SK-N-SH treated with all-trans-retinoic acid at 6 μM for 48 hours (cell line): Measurements from ENCODE around the gene PPP2R3B.

Source experiments
- ATAC-seq: fragments of 200-7000 bp; cut with Tn5 transposase; 3 replicates; pipeline ENCODE4 v1.9.1; 2020; ENCODE audit warnings: mild to moderate bottlenecking, moderate library complexity
- ARNTL ChIP-seq: fragments of 450-650 bp; formaldehyde crosslinking; IDR thresholded peaks from 2 replicates; pipeline ENCODE4 v1.5.0; 2020; ENCODE audit warnings: low read depth, mild to moderate bottlenecking, moderate library complexity, borderline replicate concordance
- BACH2 ChIP-seq: fragments of 250-450 bp; sonication (Bioruptor Pico); IDR thresholded peaks from 2 replicates; pipeline ENCODE4 v1.9.0; 2021; ENCODE audit warnings: mild to moderate bottlenecking, borderline replicate concordance
- CREB5 ChIP-seq: fragments of 250-450 bp; sonication (Bioruptor Pico); IDR thresholded peaks from 2 replicates; pipeline ENCODE4 v1.5.1; 2020; ENCODE audit warnings: low read depth, mild to moderate bottlenecking, moderate library complexity
- CSRNP3 ChIP-seq: fragments of 250-450 bp; sonication (Bioruptor Pico); IDR thresholded peaks from 2 replicates; pipeline ENCODE4 v1.5.1; 2021; ENCODE audit warnings: mild to moderate bottlenecking, moderate library complexity
- ESRRG ChIP-seq: fragments of 250-450 bp; sonication (Bioruptor Pico); IDR thresholded peaks from 2 replicates; pipeline ENCODE4 v1.6.1; 2021; ENCODE audit warnings: mild to moderate bottlenecking
- GLIS3 ChIP-seq: fragments of 250-450 bp; sonication (Bioruptor Pico); IDR thresholded peaks from 2 replicates; pipeline ENCODE4 v1.5.0; 2020; ENCODE audit warnings: mild to moderate bottlenecking, moderate library complexity
- ISL1 ChIP-seq: fragments of 250-450 bp; sonication (Bioruptor Pico); IDR thresholded peaks from 2 replicates; pipeline ENCODE4 v2.1.2; 2022; ENCODE audit warnings: mild to moderate bottlenecking, moderate library complexity
- OSR1 ChIP-seq: fragments of 250-450 bp; sonication (Bioruptor Pico); IDR thresholded peaks from 2 replicates; pipeline ENCODE4 v1.8.0; 2022; ENCODE audit warnings: moderate library complexity, mild to moderate bottlenecking, inconsistent platforms
- POU6F1 ChIP-seq: fragments of 250-450 bp; sonication (Bioruptor Pico); IDR thresholded peaks from 2 replicates; pipeline ENCODE4 v1.8.0; 2021; ENCODE audit warnings: low read depth, mild to moderate bottlenecking, moderate library complexity, borderline replicate concordance
- PPARA ChIP-seq: fragments of 250-450 bp; sonication (Bioruptor Pico); IDR thresholded peaks from 2 replicates; pipeline ENCODE4 v1.5.0; 2020; ENCODE audit warnings: mild to moderate bottlenecking, borderline replicate concordance
- SNAI2 ChIP-seq: fragments of 250-450 bp; sonication (Bioruptor Pico); IDR thresholded peaks from 2 replicates; pipeline ENCODE4 v1.5.0; 2020; ENCODE audit warnings: mild to moderate bottlenecking, moderate library complexity
- TCF4 ChIP-seq: fragments of 250-450 bp; sonication (Bioruptor Pico); IDR thresholded peaks from 2 replicates; pipeline ENCODE4 v1.8.0; 2021; ENCODE audit warnings: mild to moderate bottlenecking, moderate library complexity, borderline replicate concordance
- TOX ChIP-seq: fragments of 250-450 bp; sonication (Bioruptor Pico); IDR thresholded peaks from 2 replicates; pipeline ENCODE4 v1.8.0; 2021; ENCODE audit warnings: mild to moderate bottlenecking, moderate library complexity, borderline replicate concordance
- ZC3H10 ChIP-seq: fragments of 250-450 bp; sonication (Bioruptor Pico); IDR thresholded peaks from 2 replicates; pipeline ENCODE4 v1.5.1; 2021; ENCODE audit warnings: mild to moderate bottlenecking, moderate library complexity
- ZFP3 ChIP-seq: fragments of 250-450 bp; sonication (Bioruptor Pico); IDR thresholded peaks from 2 replicates; pipeline ENCODE4 v1.5.0; 2020; ENCODE audit warnings: mild to moderate bottlenecking, moderate library complexity
- ZFP30 ChIP-seq: fragments of 450-650 bp; formaldehyde crosslinking; IDR thresholded peaks from 2 replicates; pipeline ENCODE4 v1.5.0; 2022; ENCODE audit warnings: mild to moderate bottlenecking, moderate library complexity
- ZNF565 ChIP-seq: fragments of 450-650 bp; formaldehyde crosslinking; conservative IDR thresholded peaks from 2 replicates; pipeline ENCODE4 v1.5.0; 2020; ENCODE audit warnings: low read depth, mild to moderate bottlenecking, moderate library complexity
- ZNF70 ChIP-seq: fragments of 450-650 bp; formaldehyde crosslinking; IDR thresholded peaks from 2 replicates; pipeline ENCODE4 v1.5.0; 2020; ENCODE audit warnings: mild to moderate bottlenecking, moderate library complexity
- ZNF8 ChIP-seq: fragments of 450-650 bp; formaldehyde crosslinking; IDR thresholded peaks from 2 replicates; pipeline ENCODE4 v1.5.0; 2020; ENCODE audit warnings: mild to moderate bottlenecking, moderate library complexity
- TF ChIP-seq, protein P1 (sequence below): fragments of 250-450 bp; sonication (Bioruptor Pico); IDR thresholded peaks from 2 replicates; pipeline ENCODE4 v1.5.0; 2020; ENCODE audit warnings: mild to moderate bottlenecking, moderate library complexity
- TF ChIP-seq, protein P2 (sequence below): fragments of 250-450 bp; sonication (Bioruptor Pico); IDR thresholded peaks from 2 replicates; pipeline ENCODE4 v1.8.0; 2020; ENCODE audit warnings: mild to moderate bottlenecking, moderate library complexity, borderline replicate concordance

PPP2R3B gene

GRCh38 chrX:349702-350101 lies 37.0 kb downstream of the PPP2R3B start:
- TF ChIP-seq, protein P1, sequence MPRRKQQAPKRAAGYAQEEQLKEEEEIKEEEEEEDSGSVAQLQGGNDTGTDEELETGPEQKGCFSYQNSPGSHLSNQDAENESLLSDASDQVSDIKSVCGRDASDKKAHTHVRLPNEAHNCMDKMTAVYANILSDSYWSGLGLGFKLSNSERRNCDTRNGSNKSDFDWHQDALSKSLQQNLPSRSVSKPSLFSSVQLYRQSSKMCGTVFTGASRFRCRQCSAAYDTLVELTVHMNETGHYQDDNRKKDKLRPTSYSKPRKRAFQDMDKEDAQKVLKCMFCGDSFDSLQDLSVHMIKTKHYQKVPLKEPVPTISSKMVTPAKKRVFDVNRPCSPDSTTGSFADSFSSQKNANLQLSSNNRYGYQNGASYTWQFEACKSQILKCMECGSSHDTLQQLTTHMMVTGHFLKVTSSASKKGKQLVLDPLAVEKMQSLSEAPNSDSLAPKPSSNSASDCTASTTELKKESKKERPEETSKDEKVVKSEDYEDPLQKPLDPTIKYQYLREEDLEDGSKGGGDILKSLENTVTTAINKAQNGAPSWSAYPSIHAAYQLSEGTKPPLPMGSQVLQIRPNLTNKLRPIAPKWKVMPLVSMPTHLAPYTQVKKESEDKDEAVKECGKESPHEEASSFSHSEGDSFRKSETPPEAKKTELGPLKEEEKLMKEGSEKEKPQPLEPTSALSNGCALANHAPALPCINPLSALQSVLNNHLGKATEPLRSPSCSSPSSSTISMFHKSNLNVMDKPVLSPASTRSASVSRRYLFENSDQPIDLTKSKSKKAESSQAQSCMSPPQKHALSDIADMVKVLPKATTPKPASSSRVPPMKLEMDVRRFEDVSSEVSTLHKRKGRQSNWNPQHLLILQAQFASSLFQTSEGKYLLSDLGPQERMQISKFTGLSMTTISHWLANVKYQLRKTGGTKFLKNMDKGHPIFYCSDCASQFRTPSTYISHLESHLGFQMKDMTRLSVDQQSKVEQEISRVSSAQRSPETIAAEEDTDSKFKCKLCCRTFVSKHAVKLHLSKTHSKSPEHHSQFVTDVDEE (CRISPR knock-in tag) = no peak
- TF ChIP-seq CREB5 (CRISPR knock-in tag) (no peak), TCF4 (CRISPR knock-in tag) (no peak), ZFP3 (no peak), ISL1 (CRISPR knock-in tag) (no peak), CSRNP3 (CRISPR knock-in tag) (no peak), SNAI2 (no peak), PPARA (CRISPR knock-in tag) (no peak), ESRRG (CRISPR knock-in tag) (no peak), ZNF8 (CRISPR knock-in tag) (no peak), BACH2 (CRISPR knock-in tag) (no peak), ZC3H10 (no peak), POU6F1 (CRISPR knock-in tag) (no peak), ARNTL (CRISPR knock-in tag) (no peak), GLIS3 (no peak), ZFP30 (CRISPR knock-in tag) (no peak), ZNF565 (CRISPR knock-in tag) (no peak), TOX (CRISPR knock-in tag) (no peak), ZNF70 (no peak)
- TF ChIP-seq, protein P2, sequence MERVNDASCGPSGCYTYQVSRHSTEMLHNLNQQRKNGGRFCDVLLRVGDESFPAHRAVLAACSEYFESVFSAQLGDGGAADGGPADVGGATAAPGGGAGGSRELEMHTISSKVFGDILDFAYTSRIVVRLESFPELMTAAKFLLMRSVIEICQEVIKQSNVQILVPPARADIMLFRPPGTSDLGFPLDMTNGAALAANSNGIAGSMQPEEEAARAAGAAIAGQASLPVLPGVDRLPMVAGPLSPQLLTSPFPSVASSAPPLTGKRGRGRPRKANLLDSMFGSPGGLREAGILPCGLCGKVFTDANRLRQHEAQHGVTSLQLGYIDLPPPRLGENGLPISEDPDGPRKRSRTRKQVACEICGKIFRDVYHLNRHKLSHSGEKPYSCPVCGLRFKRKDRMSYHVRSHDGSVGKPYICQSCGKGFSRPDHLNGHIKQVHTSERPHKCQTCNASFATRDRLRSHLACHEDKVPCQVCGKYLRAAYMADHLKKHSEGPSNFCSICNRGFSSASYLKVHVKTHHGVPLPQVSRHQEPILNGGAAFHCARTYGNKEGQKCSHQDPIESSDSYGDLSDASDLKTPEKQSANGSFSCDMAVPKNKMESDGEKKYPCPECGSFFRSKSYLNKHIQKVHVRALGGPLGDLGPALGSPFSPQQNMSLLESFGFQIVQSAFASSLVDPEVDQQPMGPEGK (CRISPR knock-in tag) = no peak
- ATAC-seq = no peak

- TF ChIP-seq CSRNP3 (CRISPR knock-in tag) (no peak), ZFP30 (CRISPR knock-in tag) (no peak), TCF4 (CRISPR knock-in tag) (no peak), SNAI2 (no peak), ARNTL (CRISPR knock-in tag) (no peak), TOX (CRISPR knock-in tag) (no peak), ZFP3 (no peak), ESRRG (CRISPR knock-in tag) (no peak), ISL1 (CRISPR knock-in tag) (no peak), ZNF565 (CRISPR knock-in tag) (no peak), PPARA (CRISPR knock-in tag) (no peak), OSR1 (CRISPR knock-in tag) (no peak)
- TF ChIP-seq, protein P2 (CRISPR knock-in tag) = no peak
- TF ChIP-seq, all 23 proteins: peak for 0
- ATAC-seq = no peak
Observed at GRCh38 chrX:349196-349595, 37.5 kb downstream of the PPP2R3B start.
